BE2C (cell line): ENCODE measurements around the gene BSG.
A peak's percentile ranks its signal among the peaks of the same experiment; 100 is the strongest.

Experiments used
- DNase-seq: peaks from one replicate; pipeline ENCODE4 v3.0.0-alpha.2; 2020
- H3K27me3 ChIP-seq: fragments of 250-450 bp; sonication (Bioruptor Pico); 2 replicates; pipeline ENCODE4 v1.5.1; 2020; ENCODE audit warnings: mild to moderate bottlenecking
- H3K36me3 ChIP-seq: fragments of 250-450 bp; sonication (Bioruptor Pico); 2 replicates; pipeline ENCODE4 v1.5.1; 2020; ENCODE audit warnings: mild to moderate bottlenecking
- H3K4me1 ChIP-seq: fragments of 250-450 bp; sonication (Bioruptor Pico); 2 replicates; pipeline ENCODE4 v1.5.1; 2020
- H3K4me3 ChIP-seq: 2 replicates; pipeline ENCODE4 v1.5.1; 2011; ENCODE audit warnings: low read depth, low read length
- H3K9me3 ChIP-seq: fragments of 250-450 bp; sonication (Bioruptor Pico); 2 replicates; pipeline ENCODE4 v1.5.1; 2020
- TF ChIP-seq, protein P1 (sequence below): IDR thresholded peaks from 2 replicates; pipeline ENCODE4 v1.5.1; 2012; ENCODE audit warnings: mild to moderate bottlenecking, low read depth, low read length

BSG gene

DNA sequence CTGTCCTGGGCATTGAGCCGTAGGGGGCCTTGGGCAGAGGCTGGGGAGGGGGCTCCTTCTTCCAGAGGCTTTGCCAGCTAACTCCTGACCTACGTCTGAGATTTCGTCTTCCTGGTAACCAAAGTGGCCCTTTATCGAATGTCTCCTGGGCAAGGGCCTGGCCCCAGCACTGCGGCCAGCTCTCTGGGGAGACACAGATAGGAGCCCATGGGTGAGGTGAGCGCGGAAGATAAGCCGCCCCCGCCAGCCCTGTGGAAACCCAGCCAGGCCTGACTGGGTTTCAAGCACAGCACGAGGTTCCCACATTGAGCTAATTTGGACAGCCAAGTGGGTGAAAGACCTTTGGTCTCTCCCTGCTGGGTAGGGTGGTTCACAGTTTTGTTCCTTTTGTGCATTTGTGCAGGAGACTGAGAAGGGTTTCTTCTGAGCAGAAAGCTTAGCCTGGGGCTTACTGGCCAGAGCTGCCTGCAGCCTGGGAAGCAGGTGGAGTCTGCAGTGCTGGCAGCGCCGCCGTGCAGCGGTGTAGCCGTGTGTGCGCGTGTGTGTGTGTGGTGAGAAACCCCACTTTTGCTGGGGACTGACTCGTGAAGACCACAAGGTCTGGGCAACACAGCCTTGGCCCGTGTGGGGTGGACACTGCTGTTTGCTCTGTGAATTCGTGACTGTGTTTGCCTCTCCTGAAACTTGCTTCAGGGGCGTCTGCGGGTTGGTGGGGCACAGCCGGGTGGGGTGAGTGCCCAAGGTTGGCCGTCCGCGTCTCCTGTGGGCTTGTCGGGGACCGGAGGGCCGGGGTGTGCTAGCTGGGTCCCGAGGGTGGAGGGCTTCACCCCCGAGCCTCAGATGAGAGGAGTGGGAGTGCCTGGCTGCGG lies 2.5 kb downstream of the BSG start:
- H3K4me1 ChIP-seq, result peaks cover 15% of the 10 kb centered on the region
- H3K27me3 ChIP-seq, result no peaks in the 10 kb centered on the region
- TF ChIP-seq, protein P1, sequence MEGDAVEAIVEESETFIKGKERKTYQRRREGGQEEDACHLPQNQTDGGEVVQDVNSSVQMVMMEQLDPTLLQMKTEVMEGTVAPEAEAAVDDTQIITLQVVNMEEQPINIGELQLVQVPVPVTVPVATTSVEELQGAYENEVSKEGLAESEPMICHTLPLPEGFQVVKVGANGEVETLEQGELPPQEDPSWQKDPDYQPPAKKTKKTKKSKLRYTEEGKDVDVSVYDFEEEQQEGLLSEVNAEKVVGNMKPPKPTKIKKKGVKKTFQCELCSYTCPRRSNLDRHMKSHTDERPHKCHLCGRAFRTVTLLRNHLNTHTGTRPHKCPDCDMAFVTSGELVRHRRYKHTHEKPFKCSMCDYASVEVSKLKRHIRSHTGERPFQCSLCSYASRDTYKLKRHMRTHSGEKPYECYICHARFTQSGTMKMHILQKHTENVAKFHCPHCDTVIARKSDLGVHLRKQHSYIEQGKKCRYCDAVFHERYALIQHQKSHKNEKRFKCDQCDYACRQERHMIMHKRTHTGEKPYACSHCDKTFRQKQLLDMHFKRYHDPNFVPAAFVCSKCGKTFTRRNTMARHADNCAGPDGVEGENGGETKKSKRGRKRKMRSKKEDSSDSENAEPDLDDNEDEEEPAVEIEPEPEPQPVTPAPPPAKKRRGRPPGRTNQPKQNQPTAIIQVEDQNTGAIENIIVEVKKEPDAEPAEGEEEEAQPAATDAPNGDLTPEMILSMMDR, result no peak
- peak; percentile 75 for DNase-seq
- no peaks in the 10 kb centered on the region for H3K9me3 ChIP-seq
- H3K36me3 ChIP-seq, result peaks cover 29% of the 10 kb centered on the region
- H3K4me3 ChIP-seq, result peak overlapping the region; percentile 99

DNA sequence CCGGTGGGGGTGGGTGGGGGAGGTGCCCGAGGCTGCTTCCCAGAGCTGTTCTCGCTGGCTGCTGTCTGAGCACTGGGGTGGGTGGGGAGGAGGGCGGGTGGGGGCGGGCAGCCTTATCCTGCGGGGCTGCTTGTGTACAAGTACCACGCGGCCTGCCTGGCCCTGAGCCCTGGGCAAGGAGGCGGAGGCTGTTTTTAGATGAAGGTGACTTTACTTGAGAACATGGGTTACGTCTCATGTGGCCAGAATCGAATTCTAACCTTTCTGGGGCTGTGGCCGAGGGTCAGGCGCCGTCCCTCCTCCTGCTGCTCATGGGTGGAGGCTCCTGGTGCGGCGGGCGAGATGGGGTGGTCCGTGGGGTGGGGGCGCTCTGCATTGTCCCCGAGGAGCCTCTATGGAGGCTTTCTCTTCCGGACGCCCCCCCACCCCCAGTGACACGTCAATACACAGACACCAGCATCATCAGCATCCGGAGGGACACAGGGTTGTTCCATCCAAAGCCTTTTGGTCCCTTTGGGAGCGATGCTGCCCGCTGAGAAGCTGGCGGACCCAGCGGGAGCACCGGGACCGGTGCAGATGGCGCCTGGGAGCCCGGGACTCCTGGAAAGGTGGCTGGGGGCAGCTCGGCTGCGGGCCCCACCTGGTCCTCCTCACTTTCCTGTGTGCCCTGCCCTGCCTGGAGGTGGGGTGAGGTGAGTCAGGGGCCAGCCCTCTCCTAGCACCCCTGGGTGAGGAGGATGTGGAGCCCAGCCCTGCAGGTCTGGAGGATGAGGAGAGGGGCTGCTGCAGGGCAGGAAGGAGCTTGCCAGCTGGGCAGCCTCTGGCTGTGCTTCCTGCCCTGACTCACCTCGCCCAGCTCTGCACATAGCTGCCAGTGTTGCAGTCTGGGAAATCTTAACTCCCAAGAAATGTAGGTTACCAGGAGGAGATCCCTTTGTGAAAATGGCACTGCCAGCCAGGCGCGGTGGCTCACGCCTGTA lies 3.4 kb downstream of the BSG start:
- Histone ChIP-seq H3K4me3 (peak overlapping the region; percentile 99), H3K4me1 (peaks cover 15% of the 10 kb centered on the region), H3K9me3 (no peaks in the 10 kb centered on the region), H3K36me3 (peaks cover 35% of the 10 kb centered on the region), H3K27me3 (no peaks in the 10 kb centered on the region)
- TF ChIP-seq, protein P1, result no peak
- peak; percentile 61 for DNase-seq

DNA sequence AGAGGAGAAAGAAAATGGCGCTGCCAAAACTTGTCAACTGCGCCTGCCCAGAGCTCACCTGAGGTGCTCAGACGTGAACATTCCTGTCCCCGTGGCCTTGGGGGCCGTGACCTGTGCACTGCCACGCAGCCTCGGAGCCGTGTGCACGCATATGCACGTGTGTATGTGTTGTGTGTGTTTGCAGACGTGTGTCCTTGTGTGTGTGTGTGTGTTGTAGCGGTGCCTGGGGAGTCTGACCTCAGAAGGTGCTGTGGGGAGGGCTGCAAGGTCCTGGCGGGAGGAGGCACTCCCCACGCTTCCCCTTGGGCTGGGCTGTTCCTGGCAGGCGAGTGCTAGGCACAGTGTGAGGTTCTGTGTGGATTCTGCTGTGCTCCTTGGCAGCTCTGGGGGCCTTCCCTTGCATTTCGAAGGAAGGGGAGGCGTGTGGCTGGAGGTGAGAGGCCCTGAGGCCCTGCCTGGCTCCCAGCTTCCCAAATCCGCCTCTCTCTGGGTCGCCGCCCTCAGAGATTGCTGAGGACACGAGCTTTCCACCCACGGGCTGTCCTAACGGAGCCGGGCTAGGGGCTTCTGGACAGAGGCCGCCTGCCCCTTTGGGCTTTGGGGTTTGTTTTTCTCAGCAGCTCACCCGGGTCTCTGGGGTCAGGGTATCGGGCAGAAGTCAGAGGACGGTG lies 4.5 kb downstream of the BSG start:
- H3K27me3 ChIP-seq, result no peaks in the 10 kb centered on the region
- no peaks in the 10 kb centered on the region for H3K9me3 ChIP-seq
- peaks cover 7% of the 10 kb centered on the region for H3K4me1 ChIP-seq
- no peak overlapping the region for H3K4me3 ChIP-seq
- H3K36me3 ChIP-seq, result peaks cover 43% of the 10 kb centered on the region
- TF ChIP-seq, protein P1, result no peak
- DNase-seq, result no peak

DNA sequence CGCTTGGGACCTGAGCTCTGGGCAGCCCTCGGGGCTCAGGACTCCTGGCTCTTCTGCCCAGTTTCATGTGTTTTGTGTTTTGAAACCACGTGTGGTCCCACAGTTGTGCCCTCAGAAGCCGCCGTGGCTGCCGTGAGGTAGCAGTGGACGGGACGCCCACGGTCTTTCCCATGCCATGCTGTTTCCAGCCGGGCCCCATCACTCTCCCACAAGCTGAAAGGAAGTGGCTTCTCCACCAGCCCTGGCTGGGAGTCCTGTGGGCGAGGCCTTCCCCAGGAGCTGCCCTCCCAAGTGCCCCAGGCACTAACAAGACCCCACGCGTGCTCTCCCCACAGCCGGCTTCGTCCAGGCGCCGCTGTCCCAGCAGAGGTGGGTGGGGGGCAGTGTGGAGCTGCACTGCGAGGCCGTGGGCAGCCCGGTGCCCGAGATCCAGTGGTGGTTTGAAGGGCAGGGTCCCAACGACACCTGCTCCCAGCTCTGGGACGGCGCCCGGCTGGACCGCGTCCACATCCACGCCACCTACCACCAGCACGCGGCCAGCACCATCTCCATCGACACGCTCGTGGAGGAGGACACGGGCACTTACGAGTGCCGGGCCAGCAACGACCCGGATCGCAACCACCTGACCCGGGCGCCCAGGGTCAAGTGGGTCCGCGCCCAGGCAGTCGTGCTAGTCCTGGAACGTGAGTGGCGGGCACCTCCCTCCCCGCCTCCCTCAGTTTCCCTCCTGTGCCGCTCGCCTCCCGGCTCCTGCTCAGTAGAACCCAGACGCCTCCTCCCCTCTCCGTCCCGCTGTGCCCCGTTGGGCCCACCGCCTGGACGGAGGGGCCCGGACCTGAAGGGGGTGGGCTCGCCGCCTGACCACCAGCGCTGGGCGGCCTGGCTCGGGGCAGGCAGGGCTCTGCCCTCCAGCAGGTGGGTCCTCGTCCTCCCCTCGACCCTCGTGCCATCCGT lies 5.3 kb downstream of the BSG start:
- Histone ChIP-seq H3K9me3 (no peaks in the 10 kb centered on the region), H3K4me3 (no peak overlapping the region), H3K4me1 (peaks cover 7% of the 10 kb centered on the region), H3K36me3 (peaks cover 47% of the 10 kb centered on the region), H3K27me3 (no peaks in the 10 kb centered on the region)
- DNase-seq, result no peak
- TF ChIP-seq, protein P1, result no peak

DNA sequence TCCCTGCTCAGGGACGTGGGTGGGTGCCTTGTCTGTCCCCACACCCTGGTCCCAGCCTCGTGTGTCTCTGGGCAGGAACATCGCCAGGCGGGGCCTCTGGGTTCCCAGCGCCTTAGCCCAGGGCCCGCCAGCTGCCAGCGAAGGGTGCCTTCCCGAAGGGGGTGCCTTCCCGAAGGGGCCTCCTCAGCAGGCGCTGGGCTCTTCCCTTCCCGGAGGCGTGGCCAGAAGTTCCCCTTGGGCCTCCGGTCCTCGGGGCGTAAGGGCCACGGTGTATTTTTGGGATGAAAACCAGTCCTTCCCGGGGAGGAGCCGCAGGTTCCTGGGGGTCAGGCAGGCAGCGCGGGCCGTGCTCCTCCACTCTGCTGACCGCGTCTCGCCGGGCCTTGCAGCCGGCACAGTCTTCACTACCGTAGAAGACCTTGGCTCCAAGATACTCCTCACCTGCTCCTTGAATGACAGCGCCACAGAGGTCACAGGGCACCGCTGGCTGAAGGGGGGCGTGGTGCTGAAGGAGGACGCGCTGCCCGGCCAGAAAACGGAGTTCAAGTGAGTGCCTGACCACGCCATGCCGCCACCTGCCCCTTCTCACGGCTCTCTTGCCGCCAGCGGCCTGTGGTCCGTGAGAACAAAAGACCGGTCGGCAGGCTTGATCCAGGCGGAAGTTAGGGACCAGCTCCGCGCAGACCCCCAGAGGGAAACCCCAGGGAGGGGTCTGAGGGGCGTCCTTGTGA lies 6.9 kb downstream of the BSG start:
- Histone ChIP-seq H3K9me3 (no peaks in the 10 kb centered on the region), H3K4me3 (no peak overlapping the region), H3K4me1 (peaks cover 7% of the 10 kb centered on the region), H3K36me3 (peaks cover 57% of the 10 kb centered on the region), H3K27me3 (no peaks in the 10 kb centered on the region)
- TF ChIP-seq, protein P1, result no peak
- DNase-seq, result no peak
